Ascending aorta (tissue), 2 donors: Measurements from ENCODE around the gene FGF12. TPM values are rescaled to one million over a fixed set of nuclear protein-coding genes. Genes with fewer than 3 reads are reported as not detected.

Experiments used
- DNase-seq, 2 donors: peaks; one replicate each; pipeline ENCODE4 v3.0.0-alpha.2; 2019; ENCODE audit warnings: low spot score in 2 of 2
- H3K27ac ChIP-seq, 2 donors: fragments of 200-600 bp; sonication (generic); one replicate each; pipeline ENCODE4 v1.5.1; 2016 to 2017; ENCODE audit warnings: mild to moderate bottlenecking in 1 of 2
- H3K27me3 ChIP-seq: fragments of 200-600 bp; sonication (generic); one replicate; pipeline ENCODE4 v1.5.1; 2017
- H3K36me3 ChIP-seq, 2 donors: fragments of 200-600 bp; sonication (generic); one replicate each; pipeline ENCODE4 v1.5.1; 2016
- H3K4me1 ChIP-seq, 2 donors: fragments of 200-600 bp; sonication (generic); one replicate each; pipeline ENCODE4 v1.5.1; 2016 to 2017; ENCODE audit warnings: mild to moderate bottlenecking in 1 of 2
- H3K4me3 ChIP-seq, 2 donors: fragments of 200-600 bp; sonication (generic); one replicate each; pipeline ENCODE4 v1.5.1; 2016 to 2017; ENCODE audit warnings: mild to moderate bottlenecking in 1 of 2
- H3K9me3 ChIP-seq, 2 donors: fragments of 200-600 bp; sonication (generic); one replicate each; pipeline ENCODE4 v1.5.1; 2016
- intact Hi-C: fragments of 100-400 bp; cut with DNase I; formaldehyde crosslinking; loops from one replicate; pipeline ENCODE4 v1.15.1; 2023
- total RNA-seq: library from RNA; depleted of rRNA; stranded (reverse); fragments of >200 nt; gene quantifications from one replicate; pipeline ENCODE4 v1.1.0, GENCODE V29; 2016
- TF ChIP-seq, protein P1 (sequence below), 3 experiments: fragments of 200-600 bp in 2 of 3; fragments of 450-650 bp in 1 of 3; sonication (generic) in 2 of 3; IDR thresholded peaks; one replicate each; pipeline ENCODE4 v1.5.1; 2016 to 2019; ENCODE audit warnings: antibody characterized with exemption in 3 of 3, mild to moderate bottlenecking in 1 of 3, moderate library complexity in 1 of 3

Gene FGF12
- total RNA-seq, 1 donor from 2014 or later = 0.43 TPM

DNA sequence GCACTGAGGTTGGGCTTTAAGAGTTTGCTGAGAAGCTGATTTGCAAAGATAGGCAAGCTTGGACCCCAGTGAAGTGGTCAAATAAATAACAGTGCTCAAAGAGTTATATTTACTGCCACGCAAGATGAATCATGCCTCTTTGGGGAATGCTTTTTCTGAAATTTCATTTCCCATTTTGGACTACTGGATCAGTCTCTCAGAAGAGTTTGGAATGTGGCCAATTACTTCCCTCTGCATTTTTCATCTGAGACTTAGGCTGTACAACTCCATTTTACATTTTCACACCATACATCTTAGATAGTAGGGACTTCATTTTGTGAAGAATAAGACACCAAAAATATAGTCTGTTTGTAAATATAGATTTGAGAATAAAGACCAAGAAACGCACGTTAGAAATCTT, 419.7 kb downstream of the FGF12 start:
- Histone ChIP-seq H3K36me3 (no peaks in the 10 kb centered on the region), H3K4me1 (no peaks in the 10 kb centered on the region), H3K27ac (no peak overlapping the region), H3K9me3 (no peaks in the 10 kb centered on the region), H3K27me3 (no peaks in the 10 kb centered on the region), H3K4me3 (no peak overlapping the region)
- intact Hi-C loops = no loop called here
- TF ChIP-seq, protein P1, sequence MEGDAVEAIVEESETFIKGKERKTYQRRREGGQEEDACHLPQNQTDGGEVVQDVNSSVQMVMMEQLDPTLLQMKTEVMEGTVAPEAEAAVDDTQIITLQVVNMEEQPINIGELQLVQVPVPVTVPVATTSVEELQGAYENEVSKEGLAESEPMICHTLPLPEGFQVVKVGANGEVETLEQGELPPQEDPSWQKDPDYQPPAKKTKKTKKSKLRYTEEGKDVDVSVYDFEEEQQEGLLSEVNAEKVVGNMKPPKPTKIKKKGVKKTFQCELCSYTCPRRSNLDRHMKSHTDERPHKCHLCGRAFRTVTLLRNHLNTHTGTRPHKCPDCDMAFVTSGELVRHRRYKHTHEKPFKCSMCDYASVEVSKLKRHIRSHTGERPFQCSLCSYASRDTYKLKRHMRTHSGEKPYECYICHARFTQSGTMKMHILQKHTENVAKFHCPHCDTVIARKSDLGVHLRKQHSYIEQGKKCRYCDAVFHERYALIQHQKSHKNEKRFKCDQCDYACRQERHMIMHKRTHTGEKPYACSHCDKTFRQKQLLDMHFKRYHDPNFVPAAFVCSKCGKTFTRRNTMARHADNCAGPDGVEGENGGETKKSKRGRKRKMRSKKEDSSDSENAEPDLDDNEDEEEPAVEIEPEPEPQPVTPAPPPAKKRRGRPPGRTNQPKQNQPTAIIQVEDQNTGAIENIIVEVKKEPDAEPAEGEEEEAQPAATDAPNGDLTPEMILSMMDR (IDR thresholded peaks at IDR 0.05) = no peak
- no peak for DNase-seq

DNA sequence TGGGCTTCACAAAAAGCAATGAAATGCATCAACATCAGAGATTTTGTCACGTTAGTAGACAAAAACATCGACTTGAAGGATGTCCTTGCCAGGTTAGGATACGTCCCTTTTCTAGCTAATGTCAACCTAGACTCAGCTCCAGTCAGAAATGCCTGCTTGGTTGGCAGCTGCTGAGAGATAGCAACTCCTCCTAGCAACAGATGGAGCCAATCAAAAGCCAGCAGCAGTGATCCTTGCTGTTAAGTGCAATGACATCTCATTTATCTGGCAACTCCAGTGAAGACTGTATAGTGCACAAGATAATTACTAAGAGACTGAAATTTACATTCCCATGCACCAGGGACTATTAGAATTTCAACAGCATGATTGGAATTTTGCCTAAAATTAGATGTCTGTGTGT, 424.1 kb downstream of the FGF12 start:
- H3K36me3 ChIP-seq = no peaks in the 10 kb centered on the region
- H3K4me3 ChIP-seq = no peak overlapping the region
- intact Hi-C loops = no loop called here
- no peaks in the 10 kb centered on the region for H3K9me3 ChIP-seq
- H3K27ac ChIP-seq = no peak overlapping the region
- H3K27me3 ChIP-seq = no peaks in the 10 kb centered on the region
- H3K4me1 ChIP-seq = no peaks in the 10 kb centered on the region
- TF ChIP-seq, protein P1 (IDR thresholded peaks at IDR 0.05) = no peak
- DNase-seq = no peak

DNA sequence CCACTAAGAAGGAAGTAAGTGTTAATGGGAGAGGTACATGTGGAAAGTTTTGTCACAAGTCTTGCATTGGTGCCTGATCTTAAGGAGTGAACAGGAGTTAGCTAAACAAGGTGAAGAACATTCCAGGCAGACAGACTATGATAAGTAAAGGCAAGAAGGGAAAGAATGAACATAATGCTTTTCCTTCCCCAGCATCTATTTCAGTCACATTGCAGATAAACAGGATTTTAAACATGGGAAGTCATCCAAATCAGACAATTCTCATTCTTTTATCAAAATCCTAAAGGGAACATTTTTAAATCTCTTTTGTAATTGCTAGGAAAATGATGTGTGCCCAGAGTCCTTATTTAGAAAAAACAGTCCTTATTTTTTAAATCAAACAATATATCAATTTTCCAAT, 424.6 kb downstream of the FGF12 start:
- H3K4me3 ChIP-seq = no peak overlapping the region
- no peaks in the 10 kb centered on the region for H3K9me3 ChIP-seq
- H3K27me3 ChIP-seq = no peaks in the 10 kb centered on the region
- no peak overlapping the region for H3K27ac ChIP-seq
- DNase-seq = no peak
- TF ChIP-seq, protein P1 (IDR thresholded peaks at IDR 0.05) = no peak
- no peaks in the 10 kb centered on the region for H3K4me1 ChIP-seq
- no peaks in the 10 kb centered on the region for H3K36me3 ChIP-seq
- intact Hi-C loops = no loop called here

DNA sequence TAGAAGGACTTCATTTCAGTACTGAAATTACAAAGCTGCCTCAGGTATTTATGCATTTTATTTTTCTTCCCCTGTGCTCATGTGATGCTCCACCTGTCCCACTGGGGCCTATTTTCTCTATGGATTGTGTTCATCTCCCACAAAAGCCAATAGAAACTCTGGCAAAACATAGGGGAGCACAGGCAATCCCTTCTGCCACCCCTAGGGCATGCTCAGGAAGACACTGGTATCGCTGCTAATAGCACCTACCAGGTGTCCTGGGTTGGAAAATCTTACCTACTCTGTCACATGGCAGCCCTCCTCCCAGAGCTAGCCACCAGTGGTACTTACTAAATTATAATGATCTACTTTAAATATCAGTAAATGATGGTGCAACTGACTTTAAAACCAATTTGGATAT, 427.4 kb downstream of the FGF12 start:
- no peak overlapping the region for H3K27ac ChIP-seq
- TF ChIP-seq, protein P1 (IDR thresholded peaks at IDR 0.05) = no peak
- H3K27me3 ChIP-seq = no peaks in the 10 kb centered on the region
- DNase-seq = no peak
- intact Hi-C loops = no loop called here
- H3K36me3 ChIP-seq = no peaks in the 10 kb centered on the region
- no peak overlapping the region for H3K4me3 ChIP-seq
- H3K9me3 ChIP-seq = no peaks in the 10 kb centered on the region
- no peaks in the 10 kb centered on the region for H3K4me1 ChIP-seq

DNA sequence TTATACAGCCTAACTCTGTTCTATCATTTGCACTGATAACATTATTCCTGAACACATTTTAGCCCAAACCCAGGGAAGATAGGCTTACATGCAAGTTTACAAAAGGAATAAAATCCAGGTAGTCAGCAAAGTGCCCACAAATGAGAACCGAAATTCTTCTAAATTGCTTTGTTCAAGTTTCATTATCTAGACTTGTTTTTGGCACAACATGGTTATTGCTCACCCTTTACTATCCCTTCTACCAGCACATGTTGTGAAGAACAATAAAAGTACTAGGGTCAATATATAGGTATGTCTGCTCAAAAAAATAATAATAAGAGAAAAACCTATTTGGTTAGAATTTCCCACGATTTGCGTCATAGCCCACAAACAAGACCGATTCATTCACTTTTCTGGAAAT, 430.5 kb downstream of the FGF12 start:
- Histone ChIP-seq H3K4me1 (no peaks in the 10 kb centered on the region), H3K27ac (no peak overlapping the region), H3K9me3 (no peaks in the 10 kb centered on the region), H3K27me3 (no peaks in the 10 kb centered on the region), H3K4me3 (no peak overlapping the region), H3K36me3 (no peaks in the 10 kb centered on the region)
- intact Hi-C loops = no loop called here
- TF ChIP-seq, protein P1 (IDR thresholded peaks at IDR 0.05) = no peak
- no peak for DNase-seq

DNA sequence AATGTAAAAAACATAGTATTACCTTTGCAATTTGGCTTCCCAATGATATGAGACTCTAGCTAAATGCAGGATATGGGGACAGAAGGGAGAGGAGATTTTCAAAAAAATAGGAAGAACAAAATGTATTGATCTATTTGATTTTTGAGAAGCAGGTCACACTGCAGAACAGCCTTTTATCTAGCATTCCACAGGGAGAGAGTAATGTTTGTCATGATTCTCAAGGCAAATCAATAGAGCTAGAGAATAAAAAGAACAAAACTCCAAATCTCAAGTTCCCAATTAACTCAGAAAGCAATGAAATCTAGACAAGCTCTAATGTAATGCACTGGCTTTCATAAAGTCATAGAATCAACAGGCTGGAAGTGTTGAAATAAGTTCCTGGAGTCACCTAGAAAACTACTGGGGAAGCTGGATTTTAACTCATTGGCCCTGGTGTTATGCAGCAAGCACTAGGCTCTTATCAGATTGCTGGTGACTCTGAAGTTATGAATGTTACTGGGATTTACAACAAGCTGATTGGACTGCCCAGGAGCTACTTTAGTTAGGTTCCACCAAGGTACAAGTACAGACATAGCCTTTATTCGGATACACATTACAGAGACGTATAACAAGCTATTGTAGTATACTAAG, 442.8 kb downstream of the FGF12 start:
- Histone ChIP-seq H3K4me3 (no peak overlapping the region), H3K27ac (no peak overlapping the region), H3K9me3 (no peaks in the 10 kb centered on the region), H3K4me1 (no peaks in the 10 kb centered on the region), H3K36me3 (no peaks in the 10 kb centered on the region), H3K27me3 (no peaks in the 10 kb centered on the region)
- intact Hi-C loops = no loop called here
- TF ChIP-seq, protein P1 (IDR thresholded peaks at IDR 0.05) = no peak
- DNase-seq = no peak
